ENCODE measurements around the gene ZSCAN32.

The ZSCAN32 gene

GRCh38 chr16:3400779-3401688 is at the start of gene ZSCAN32, which contains the start of gene ZNF174:
Gene ZSCAN32, minus strand, starts transcription at chr16:3401004. Its CDS starts 3,447 bp downstream, at chr16:3397557.
Gene ZNF174, plus strand, starts transcription at chr16:3401215. Its CDS starts 790 bp downstream, at chr16:3402005.
- no peak for TF ChIP-seq CTCF (IDR thresholded peaks at IDR 0.05; ENCODE audit: poor library complexity, severe bottlenecking)
- Histone ChIP-seq H3K9me3 (ENCODE audit: severe bottlenecking) (no peaks in the 10 kb centered on the region), H3K4me1 (ENCODE audit: insufficient read depth, poor library complexity, severe bottlenecking) (no peaks in the 10 kb centered on the region), H3K27ac (ENCODE audit: poor library complexity, severe bottlenecking) (peak within 1 kb of the TSS; percentile 61), H3K27me3 (ENCODE audit: insufficient read depth, poor library complexity, severe bottlenecking) (no peaks in the 10 kb centered on the region), H3K4me3 (ENCODE audit: severe bottlenecking) (peak within 1 kb of the TSS; percentile 84), H3K36me3 (ENCODE audit: low read depth) (peaks cover 45% of the 10 kb centered on the region)
- DNase-seq (ENCODE audit: low spot score) (peak; percentile 98), ATAC-seq (ENCODE audit: low read depth) (peak; percentile 99)

- no peak for TF ChIP-seq CTCF (IDR thresholded peaks at IDR 0.05; ENCODE audit: poor library complexity, severe bottlenecking)
- no peaks in the 10 kb centered on the region for H3K27me3 ChIP-seq (ENCODE audit: insufficient read depth, poor library complexity, severe bottlenecking)
- DNase-seq (ENCODE audit: low spot score) (no peak), ATAC-seq (ENCODE audit: low read depth) (peak; percentile 77)
- H3K4me1 ChIP-seq (ENCODE audit: insufficient read depth, poor library complexity, severe bottlenecking): no peaks in the 10 kb centered on the region
- peaks cover 27% of the 10 kb centered on the region for H3K36me3 ChIP-seq (ENCODE audit: low read depth)
- peak overlapping the region; percentile 50 for H3K4me3 ChIP-seq (ENCODE audit: severe bottlenecking)
- H3K27ac ChIP-seq (ENCODE audit: poor library complexity, severe bottlenecking): peak overlapping the region; percentile 67
- no peaks in the 10 kb centered on the region for H3K9me3 ChIP-seq (ENCODE audit: severe bottlenecking)
Observed at GRCh38 chr16:3444032-3444388, 43.2 kb upstream of the ZSCAN32 start.

GRCh38 chr16:3443108-3444031 is 42.6 kb upstream of the ZSCAN32 start, which contains the start of the genes NAA60 and ZNF597:
Gene NAA60, plus strand, starts transcription at chr16:3443680. Its CDS starts 32,548 bp downstream, at chr16:3476228.
Gene ZNF597, minus strand, starts transcription at chr16:3443504. Its CDS starts 351 bp downstream, at chr16:3443153.
- ATAC-seq (ENCODE audit: low read depth): peak; percentile 97
- TF ChIP-seq CTCF (IDR thresholded peaks at IDR 0.05; ENCODE audit: poor library complexity, severe bottlenecking): no peak
- Histone ChIP-seq H3K36me3 (ENCODE audit: low read depth) (peaks cover 23% of the 10 kb centered on the region), H3K27ac (ENCODE audit: poor library complexity, severe bottlenecking) (peak within 1 kb of the TSS; percentile 67), H3K9me3 (ENCODE audit: severe bottlenecking) (no peaks in the 10 kb centered on the region), H3K4me1 (ENCODE audit: insufficient read depth, poor library complexity, severe bottlenecking) (no peaks in the 10 kb centered on the region), H3K4me3 (ENCODE audit: severe bottlenecking) (peak within 1 kb of the TSS; percentile 50), H3K27me3 (ENCODE audit: insufficient read depth, poor library complexity, severe bottlenecking) (no peaks in the 10 kb centered on the region)
- DNase-seq (ENCODE audit: low spot score): peak; percentile 86

- DNase-seq (ENCODE audit: low spot score): no peak
- Histone ChIP-seq H3K4me3 (ENCODE audit: severe bottlenecking) (no peak overlapping the region), H3K36me3 (ENCODE audit: low read depth) (peaks cover 28% of the 10 kb centered on the region), H3K27ac (ENCODE audit: poor library complexity, severe bottlenecking) (no peak overlapping the region), H3K4me1 (ENCODE audit: insufficient read depth, poor library complexity, severe bottlenecking) (no peaks in the 10 kb centered on the region), H3K9me3 (ENCODE audit: severe bottlenecking) (no peaks in the 10 kb centered on the region), H3K27me3 (ENCODE audit: insufficient read depth, poor library complexity, severe bottlenecking) (peaks cover 9% of the 10 kb centered on the region)
- no peak for TF ChIP-seq CTCF (IDR thresholded peaks at IDR 0.05; ENCODE audit: poor library complexity, severe bottlenecking)
- ATAC-seq (ENCODE audit: low read depth): no peak
Observed at GRCh38 chr16:3439637-3440036, 38.8 kb upstream of the ZSCAN32 start.

All from RWPE2 (cell line).